ENCODE measurements around the gene MCL1.
"Not testable (repeated sequence)": the region's sequence is repeated elsewhere in the genome, so short reads cannot be mapped to it uniquely, and the experiment has no call there.

MCL1 gene

DNA sequence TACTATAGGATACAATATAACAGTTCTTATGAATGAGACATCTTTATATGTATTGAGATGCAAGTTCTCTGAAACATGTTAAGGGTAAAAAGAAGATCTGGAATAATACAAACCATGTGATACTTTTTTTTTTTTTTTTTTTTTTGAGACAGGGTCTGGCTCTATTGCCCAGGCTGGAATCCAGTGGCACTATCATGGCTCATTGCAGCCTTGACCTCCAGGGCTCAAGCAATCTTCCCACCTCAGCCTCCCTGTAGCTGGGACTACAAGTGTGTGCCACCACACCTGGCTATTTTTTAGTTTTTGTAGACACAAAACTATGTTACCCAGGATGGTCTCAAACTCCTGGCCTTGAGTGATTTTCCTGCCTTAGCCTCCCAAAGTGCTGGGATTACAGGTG, 22.1 kb upstream of the MCL1 start:
- DNase-seq: no peak

DNA sequence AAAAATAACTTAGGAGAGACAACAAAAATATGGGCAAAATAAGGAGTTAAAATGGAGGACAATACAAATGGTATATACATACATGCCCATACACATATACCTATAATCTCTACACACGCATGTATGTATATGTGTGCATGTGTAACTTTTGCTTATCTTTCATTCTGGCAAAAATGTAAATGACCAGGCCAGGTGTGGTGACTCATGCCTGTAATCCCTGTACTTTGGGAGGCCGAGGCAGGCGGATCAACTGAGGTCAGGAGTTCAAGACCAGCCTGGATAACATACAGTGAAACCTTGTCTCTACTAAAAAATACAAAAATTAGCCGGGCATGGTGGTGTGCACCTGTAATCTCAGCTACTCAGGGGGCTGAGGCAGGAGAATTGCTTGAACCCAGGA, 18.9 kb upstream of the MCL1 start:
- DNase-seq: not testable (repeated sequence)

DNA sequence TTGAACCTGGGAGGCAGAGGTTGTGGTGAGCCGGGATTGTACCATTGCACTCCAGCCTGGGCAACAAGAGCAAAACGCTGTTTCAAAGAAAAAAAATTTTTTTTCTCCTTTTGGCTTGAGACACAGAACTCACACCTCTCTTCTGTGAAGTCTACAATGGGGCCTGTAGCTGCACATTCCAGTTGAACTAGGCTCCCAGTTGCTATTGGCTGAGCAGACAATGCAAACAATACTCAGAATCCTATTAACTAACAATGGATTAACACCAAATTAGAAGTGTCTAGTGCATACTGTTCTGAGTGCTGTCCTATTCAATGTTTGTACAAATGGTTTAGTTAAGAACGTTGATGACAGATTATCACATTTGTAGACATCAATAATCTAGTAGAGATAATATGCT, 17.6 kb upstream of the MCL1 start:
- no peak for DNase-seq

DNA sequence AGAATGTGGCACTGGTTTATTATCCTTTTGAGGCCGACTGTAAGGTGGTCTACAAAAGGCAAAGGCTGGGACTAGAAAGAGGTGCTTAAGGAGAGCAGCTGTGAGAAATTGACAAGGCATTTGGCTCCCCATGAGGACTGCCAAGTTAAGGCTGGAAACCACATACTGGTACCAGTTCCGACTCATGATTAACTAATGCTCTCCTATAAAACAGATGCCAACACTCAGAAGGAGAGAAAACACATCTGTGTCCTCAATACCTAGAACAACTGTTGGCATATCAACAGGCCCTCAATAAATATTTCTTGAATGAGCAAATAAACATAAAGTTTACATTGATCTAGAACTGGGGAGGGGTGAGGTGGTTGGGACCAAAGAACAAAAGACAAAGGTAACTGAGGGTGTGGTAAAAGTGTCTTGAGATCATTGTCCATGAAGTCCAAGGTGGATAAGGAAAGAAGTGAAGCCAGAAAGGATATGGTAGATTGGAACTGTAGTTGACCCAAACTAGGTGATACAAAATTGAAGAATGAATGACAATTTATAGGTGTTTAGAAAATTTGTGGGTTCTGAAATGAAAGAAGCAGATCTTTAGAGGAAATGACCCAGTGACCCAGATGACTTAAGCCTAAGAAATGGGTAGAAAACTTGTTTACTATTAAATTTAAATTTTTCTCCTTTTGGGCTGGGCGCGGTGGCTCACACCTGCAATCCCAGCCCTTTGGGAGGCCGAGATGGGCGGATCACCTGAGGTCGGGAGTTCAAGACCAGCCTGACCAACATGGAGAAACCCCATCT, 16.9 kb upstream of the MCL1 start:
- DNase-seq: no peak

DNA sequence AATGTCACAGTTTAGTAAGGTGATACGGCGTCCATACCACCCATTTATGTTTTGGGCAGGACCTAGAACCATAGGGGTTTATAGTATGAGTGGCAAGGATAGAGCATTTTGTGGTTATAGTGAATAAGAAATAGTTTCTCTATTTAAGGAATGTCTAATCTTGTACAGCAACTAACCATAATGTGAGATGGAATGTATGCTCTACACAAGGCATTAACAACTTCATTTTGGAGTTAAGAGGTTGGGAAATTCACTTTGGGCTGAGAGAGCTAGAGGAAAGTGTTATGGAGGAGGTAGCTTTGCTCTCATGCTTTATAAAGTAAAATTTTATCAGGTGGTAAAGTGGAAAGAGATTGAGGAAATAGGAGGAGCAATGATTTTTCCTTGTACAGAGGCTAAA, 3.0 kb upstream of the MCL1 start:
- DNase-seq: no peak

DNA sequence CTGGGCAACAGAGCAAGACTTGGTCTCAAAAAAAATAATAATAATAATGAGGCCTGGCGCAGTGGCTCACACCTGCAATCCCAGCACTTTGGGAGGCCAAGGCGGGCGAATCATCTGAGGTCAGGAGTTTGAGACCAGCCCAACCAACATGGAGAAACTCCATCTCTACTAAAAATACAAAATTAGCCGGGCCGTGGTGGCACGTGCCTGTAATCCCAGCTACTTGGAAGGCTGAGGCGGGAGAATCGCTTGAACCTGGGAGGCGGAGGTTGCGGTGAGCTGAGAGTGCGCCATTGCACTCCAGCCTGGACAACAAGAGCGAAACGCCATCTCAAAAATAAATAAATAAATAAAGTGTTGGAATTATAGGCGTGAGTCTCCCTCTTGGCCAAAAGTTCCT, 2.6 kb upstream of the MCL1 start:
- not testable (repeated sequence) for DNase-seq

DNA sequence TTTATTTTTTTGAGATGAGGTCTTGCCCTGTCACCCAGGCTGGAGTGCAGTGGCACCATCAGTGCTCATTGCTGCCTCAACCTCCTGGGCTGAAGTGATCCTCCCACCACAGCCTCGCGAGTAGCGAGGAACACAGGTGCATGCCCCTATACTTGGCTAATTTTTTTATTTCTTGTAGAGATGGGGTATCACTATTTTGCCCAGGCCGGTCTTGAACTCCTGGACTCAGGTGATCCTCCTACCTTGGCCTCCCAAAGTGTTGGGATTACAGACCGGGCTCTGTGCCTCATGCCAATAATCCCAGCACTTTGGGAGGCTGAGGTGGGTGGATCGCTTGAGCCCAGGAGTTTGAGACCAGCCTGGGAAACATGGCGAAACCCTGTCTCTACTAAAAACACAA, 2.0 kb upstream of the MCL1 start:
- not testable (repeated sequence) for DNase-seq

DNA sequence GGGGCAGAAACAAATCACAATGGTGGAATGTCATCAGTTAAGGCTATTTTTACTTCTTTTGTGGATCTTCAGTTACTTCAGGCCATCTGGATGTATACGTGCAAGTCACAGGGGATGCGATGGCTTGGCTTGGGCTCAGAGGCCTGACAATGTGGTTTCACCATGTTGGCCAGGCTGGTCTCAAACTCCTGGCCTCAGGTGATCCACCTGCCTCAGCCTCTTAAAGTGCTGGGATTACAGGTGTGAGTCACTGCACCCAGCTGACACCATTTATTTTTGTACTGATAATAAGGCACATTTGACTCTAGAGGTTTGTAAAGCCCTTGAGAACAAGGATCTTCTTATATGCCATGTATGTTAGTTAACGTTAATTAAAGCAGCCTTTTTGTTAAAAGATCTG, 1.6 kb upstream of the MCL1 start:
- not testable (repeated sequence) for DNase-seq

DNA sequence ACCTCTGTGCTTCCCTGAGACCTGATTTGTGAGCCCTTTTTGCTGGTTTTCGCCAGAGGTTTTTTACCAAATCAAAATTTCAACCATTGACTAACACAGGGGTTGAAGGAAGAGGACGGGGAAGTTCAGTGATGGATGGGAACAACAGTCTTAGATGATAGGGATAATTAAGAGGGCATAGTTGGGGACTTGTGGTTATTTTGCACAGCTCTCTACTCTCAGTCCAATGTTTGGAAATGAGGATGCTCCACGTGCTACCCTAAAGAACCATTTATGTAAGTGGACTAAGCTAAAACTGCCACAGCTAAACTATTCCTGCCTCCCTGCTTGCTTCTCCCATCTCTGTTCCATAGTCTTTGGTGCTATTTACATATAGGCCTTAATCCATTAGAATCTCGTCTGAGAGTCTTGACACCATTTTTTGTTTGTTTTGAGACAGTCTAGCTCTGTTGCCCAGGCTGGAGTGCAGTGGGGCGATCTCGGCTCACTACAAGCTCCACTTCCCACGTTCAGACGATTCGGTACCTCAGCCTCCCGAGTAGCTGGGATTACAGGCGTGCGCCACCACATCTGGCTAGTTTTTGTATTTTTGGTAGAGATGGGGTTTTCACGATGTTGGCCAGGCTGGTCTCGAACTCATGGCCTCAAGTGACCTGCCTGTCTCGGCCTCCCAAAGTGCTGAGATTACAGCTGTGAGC, 684 bp upstream of the MCL1 start:
- no peak for DNase-seq

DNA sequence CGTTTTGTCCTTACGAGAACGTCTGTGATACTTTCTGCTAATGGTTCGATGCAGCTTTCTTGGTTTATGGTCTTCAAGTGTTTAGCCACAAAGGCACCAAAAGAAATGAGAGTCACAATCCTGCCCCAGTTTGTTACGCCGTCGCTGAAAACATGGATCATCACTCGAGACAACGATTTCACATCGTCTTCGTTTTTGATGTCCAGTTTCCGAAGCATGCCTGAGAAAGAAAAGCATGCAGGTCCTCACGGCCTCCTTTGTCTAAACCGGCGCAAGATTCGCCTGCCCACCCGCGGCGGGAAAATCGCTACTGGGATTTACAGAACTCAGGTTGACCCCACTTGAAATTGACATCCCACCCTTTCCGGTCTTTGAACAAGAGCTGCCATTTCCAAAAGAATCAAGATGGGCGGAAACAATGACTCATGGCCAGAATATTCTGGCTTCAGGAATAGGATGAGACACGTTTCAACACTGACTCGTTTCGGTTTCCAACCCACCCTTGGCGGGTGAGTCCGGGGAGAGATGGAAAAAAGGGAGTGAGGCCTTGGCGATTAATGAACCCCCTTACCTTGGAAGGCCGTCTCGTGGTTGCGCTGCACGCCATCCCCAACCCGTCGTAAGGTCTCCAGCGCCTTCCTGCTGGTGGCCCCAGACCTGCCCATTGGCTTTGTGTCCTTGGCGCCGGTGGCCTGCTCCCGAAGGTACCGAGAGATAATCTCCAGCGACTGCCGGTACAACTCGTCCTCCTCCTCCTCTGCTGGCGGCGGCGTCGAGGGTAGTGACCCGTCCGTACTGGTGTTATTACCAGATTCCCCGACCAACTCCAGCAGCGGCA, 919 bp downstream of the MCL1 start:
- DNase-seq: peak; percentile 87

DNA sequence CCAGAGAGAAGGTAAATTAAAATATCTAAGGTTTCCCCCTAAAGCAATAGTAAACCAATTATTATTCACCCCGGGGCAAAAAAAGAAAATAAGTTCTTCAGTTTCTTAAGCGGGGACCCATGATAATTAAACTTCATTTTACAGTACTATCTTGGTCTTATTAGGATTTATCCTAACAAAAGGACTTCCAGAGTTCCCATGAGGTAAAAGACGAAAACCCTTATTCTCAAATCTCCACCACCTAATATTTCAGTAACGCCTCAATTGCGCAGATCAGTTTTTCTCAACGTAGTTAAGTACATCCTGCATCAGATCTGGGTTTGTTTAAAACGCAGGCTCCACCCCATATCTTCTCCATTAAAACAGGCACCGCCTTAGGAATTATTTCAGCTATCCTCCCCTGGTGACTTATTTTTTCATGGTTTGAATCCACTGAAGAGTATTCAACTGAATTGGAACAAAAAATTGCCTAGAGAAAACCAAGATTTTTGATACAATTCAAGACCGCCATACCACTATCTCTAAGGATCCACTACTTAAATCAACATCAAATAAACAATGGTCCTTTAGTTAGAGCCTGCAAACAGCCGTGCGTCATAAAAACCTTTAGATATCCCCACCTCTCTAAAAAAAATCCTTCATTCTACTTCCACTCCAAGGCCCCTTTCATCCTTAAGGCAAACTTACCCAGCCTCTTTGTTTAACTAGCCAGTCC, 1.7 kb downstream of the MCL1 start:
- peak; percentile 52 for DNase-seq

DNA sequence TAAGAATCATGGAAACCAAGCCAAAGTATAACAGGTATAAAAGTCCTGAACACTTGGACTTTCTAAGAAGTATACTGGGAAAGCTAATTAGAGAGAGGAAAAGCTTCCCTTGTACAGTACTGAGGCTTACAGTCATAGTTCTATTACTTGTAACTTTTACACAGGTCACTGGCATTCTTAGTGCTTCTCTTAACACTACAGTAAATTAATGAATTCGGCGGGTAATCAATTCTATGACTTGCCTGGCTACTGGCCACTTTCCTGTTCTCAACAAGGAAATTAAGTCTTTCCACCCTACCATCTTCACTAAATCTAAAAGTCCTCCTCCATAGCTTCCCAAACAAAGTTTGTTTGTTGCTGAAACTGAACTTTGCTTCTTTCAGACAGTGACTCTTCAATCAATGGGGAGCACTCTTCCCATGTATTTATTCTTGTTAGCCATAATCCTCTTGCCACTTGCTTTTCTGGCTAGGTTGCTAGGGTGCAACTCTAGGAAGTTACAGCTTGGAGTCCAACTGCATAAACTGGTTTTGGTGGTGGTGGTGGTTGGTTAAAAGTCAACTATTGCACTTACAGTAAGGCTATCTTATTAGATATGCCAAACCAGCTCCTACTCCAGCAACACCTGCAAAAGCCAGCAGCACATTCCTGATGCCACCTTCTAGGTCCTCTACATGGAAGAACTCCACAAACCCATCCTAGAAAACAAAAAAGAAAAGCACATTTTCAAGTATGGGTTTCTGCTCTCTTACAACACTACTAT, 2.4 kb downstream of the MCL1 start:
- no peak for DNase-seq

DNA sequence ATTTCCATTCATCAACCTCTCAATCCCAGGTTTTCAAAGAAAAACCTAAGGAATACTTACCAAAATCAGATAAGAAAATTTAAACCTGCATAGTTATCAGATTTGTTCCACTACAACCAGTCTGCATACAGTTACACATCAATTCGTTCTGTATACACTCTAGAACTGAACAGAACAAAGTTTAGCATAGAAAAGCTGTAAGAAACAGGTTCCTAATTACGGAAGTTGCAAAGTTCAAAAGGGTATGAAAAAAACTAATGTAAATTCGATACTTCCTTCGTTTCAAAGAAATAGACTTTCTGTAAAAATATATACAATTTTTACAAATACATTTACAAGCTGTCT, 3.1 kb downstream of the MCL1 start:
- no peak for DNase-seq

DNA sequence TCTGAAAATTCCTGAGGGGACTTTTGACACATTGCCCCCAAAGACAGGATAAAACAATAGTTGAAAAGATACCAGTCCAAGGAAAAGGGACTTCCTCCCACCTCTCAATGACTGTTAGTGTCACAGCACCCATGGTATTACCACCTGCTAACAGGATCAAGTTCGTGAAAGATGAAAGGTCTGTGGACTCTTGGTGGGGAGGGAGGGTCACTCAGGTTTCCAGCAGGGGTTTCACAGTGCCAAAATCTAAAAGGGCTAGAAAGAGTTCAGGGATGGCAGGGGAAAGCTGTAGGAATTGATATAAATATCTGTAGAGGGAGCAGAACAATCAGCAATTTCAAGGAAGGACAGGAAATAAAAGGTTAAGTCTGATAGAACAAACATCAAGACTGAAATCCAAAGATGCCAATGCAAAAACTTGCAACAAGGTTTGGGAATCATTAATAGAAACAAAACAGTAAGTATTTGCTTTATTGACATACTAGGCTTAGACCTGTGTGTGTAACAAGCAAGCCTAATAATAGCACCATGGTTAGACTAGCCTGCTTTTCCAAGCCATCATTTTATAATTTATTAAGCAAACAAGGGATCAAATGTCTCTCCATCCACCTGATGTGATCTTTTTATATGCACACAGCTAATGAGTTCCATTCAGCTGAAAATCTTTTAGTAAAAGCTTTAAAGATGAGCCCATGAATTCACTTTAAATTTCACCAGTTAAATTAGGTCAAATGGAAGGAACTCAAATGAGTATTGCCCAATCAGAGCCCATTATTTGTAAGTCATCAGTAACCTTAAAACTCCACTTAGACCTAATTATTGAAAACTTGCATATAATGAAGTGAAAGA, 3.7 kb downstream of the MCL1 start:
- peak; percentile 56 for DNase-seq

DNA sequence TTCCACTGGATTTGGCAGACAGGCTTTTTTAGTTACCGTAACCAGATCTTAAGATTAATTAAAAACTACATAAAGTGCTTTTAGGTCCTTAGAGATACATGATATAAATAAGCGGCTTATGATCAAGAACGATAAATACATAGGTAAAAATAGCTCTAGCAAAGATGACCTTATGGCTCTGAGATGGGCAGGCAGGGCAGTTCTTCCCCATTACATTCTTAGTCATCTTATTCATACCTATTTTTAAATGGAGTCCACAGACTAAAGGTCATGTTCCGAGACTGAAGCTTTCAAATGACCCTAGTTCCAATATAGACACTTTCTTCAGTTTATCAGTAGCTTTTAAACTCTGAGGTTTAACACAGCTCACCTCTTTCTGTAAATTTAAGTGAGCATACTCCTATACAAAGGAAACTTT, 4.3 kb downstream of the MCL1 start:
- DNase-seq: no peak

DNA sequence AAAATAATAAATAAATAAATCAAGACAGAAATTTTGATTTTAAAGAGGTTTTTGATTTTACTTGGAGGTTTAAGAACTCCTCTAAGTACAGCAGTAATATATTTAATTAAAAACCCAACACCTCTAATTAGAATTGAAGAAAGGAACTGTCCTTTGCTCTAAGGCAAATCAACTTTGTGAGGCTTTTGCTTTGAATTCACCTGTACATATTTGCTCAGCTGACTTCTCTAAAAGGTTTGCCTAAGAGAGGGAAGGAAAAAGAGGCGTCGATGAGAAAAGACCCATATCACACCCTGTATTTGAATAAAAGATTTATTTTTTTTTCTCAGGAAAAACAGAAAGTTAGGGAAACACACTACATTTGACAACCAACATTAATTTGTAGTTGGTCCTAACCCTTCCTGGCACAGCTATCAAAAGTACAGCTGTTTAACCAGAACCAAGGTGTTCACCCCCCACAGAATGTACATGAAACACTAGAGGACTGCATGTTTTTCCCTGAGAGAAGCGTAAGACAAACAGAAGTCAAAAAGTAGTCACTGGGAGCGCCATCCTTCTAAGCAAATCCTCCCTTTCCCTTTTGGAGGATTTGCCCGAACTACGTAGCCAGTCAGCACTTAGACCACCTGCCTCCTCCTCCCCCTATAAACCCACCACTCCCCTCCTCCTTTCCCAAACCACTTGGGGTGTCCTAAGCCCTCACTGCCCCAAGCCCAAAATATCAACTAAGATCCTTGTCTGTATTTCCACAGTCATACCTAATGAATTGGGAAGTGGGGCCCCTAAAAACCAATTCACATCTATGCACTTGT, 4.9 kb downstream of the MCL1 start:
- DNase-seq: peak; percentile 22

DNA sequence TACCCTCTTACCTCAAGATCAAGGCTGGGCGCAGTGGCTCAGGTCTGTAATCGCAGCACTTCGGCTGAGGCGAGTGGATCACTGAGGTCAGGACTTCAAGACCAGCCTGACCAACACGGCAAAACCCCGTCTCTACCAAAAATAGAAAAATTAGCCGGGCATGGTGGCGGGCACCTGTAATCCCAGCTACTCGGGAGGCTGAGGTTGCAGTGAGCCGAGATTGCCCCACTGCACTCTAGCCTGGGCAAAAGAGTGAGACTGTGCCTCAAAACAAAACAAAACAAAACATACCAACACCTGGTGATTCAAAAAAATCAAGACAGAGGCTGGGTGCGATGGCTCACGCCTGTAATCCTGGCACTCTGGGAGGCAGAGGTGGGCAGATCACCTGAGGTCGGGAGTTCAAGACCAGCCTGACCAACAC, 5.8 kb downstream of the MCL1 start:
- not testable (repeated sequence) for DNase-seq

DNA sequence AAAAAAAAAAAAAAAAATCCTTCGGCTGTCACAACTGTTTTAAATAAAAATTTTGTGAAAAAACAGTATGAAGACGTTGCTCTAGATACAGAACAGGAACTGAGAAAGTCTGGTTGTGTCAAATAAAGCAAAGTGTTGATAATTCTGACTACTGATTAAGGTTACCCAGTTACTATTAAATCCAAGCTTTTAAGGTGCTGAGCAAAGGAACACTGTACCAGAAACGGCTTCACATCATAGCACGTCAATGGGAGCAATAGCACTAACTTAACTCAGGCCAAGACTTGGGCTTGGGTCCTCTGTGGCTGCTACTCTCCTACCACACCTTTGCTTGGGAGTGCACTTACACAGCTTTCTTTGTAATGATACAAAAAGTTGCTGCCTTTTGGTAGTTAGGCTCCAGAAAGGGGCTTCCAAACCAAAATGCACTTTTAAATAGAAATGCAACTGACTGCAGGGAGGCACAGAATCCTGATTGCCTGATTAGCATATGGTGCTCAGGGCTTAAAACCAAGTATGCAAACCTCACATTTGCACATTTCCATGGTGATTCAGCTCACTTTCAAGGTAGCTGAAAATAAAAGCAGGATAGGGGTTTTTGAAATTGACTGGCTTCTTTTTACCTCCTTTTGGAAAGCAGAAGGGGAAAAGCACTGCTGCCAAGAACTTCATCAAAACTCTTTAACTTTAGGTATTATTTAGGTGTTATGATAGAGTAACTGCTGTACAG, 6.3 kb downstream of the MCL1 start:
- no peak for DNase-seq

DNA sequence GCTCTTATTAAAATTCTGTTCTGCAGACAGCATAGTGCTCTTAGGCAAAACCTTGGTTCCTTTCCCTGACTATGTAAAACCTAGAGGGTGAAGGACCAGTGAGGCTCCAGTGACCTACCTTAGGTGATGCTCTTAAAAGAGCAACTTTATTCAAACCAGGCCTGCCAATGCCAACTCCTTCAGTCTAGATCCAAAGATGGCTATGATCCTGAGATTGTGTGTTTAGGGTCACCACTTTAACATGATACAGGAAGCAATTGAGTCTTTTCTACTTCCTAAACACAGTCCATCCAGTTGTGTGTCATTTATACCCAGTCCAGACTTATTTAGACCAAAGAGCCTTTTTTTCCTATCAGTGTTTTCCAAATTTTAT, 10.8 kb downstream of the MCL1 start:
- DNase-seq: no peak
